SH-SY5Y (cell line): ENCODE measurements around the gene GPR180.

Source experiments
- GATA2 ChIP-seq: IDR thresholded peaks from 2 replicates; pipeline ENCODE4 v1.6.1; 2011; ENCODE audit warnings: mild to moderate bottlenecking, low read depth, low read length
- GATA3 ChIP-seq: IDR thresholded peaks from 2 replicates; pipeline ENCODE4 v1.6.1; 2011; ENCODE audit warnings: low read depth, mild to moderate bottlenecking, low read length, moderate library complexity

DNA sequence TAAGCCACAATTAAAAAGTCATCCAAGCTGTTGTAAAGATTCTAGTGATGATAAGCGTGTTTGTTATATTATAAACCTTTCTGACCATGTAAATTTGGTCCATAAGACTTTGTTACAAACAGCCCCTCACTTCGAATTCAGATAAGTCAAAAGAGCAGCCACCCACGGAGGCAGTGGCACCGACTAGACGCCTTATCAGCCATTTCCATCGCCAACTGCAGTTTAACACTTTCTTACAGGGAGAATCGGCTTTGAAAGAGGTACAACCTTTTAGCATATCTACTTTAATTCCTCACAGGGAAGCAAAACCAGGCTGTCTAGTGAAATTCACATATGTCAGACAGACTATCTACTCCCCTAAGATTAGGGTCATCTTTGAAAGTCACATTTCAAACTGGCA lies 63.2 kb downstream of the GPR180 start:
- TF ChIP-seq GATA2, result peak; percentile 65
- TF ChIP-seq GATA3, result no peak; the same call in 1 of the 2 replicates
